GM13977 (cell line): ENCODE data around the gene CAPS.

Experiments
- DNase-seq: peaks from one replicate; pipeline ENCODE4 v3.0.0; 2012; ENCODE audit warnings: low spot score
- in situ Hi-C: fragments of 300-500 bp; cut with MboI; formaldehyde crosslinking; loops from one replicate; pipeline ENCODE4 v1.12.0; 2022; ENCODE audit warnings: low sequenced_read_pairs, low pct_unique_long_range_greater_than_20kb, mixed read lengths, inconsistent platforms; ENCODE audit not compliant: unreplicated experiment
- TF ChIP-seq, protein P1 (sequence below): IDR thresholded peaks from 2 replicates; pipeline ENCODE4 v1.5.1; 2012; ENCODE audit warnings: mild to moderate bottlenecking, control low read depth; ENCODE audit not compliant: insufficient read depth; ENCODE audit errors: extremely low read depth, missing control alignments

CAPS gene

DNA sequence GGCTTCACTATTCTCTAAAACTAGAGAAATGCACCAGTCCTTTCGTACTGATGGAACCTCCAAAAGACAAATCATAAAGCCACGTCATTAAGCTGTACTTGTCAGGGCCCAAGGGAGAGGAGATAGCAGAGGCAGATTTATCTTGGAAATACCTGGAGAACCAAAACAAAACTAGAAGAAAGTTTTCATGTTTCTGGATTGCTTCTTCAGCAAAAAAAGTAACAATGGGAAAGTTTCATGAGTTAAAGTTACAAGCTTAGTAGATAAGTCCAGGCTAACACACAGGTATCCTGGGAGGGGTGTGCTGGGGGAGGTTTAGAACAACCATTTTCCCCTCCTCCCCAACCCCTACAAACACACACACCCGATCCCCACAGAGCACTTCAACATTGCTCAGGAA is 42.3 kb downstream of the CAPS start:
- DNase-seq = no peak
- TF ChIP-seq, protein P1, sequence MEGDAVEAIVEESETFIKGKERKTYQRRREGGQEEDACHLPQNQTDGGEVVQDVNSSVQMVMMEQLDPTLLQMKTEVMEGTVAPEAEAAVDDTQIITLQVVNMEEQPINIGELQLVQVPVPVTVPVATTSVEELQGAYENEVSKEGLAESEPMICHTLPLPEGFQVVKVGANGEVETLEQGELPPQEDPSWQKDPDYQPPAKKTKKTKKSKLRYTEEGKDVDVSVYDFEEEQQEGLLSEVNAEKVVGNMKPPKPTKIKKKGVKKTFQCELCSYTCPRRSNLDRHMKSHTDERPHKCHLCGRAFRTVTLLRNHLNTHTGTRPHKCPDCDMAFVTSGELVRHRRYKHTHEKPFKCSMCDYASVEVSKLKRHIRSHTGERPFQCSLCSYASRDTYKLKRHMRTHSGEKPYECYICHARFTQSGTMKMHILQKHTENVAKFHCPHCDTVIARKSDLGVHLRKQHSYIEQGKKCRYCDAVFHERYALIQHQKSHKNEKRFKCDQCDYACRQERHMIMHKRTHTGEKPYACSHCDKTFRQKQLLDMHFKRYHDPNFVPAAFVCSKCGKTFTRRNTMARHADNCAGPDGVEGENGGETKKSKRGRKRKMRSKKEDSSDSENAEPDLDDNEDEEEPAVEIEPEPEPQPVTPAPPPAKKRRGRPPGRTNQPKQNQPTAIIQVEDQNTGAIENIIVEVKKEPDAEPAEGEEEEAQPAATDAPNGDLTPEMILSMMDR = no peak
- in situ Hi-C loops = no loop called here

DNA sequence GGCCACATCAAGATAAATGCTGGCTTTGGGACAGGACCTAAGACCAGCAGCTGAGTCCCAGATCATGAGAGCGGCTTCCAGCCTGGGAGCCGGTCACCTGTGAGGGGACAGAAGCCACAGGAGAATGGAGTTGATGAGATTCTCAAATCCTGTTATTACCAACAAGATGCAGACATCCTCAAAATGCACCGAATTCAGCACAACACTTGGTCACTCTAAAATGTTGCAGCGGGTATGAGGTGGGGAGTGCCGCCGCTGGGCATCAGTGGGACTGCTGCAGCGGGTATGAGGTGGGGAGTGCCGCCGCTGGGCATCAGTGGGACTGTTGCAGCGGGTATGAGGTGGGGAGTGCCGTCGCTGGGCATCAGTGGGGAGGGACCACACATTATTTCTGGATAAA is 42.7 kb downstream of the CAPS start:
- in situ Hi-C loops = no loop called here
- no peak for DNase-seq
- TF ChIP-seq, protein P1 = no peak

DNA sequence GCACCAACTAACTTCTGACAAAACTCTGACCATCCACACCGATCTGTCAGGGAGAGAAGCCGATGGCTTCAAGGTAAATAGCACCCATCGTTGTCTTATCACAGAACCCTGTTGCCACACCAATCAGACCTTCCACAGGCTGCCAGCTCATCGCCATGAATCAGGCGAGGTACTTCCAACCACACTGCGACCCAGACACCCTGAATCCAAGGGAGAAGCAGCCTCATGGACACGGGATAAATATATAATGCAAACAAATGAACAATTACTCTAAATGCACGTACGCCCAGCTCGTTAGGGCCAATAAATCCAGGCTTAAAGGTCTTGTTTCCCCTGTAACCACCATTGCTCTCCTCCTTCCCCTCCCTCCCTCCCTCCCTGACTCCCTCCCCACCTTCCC is 43.1 kb downstream of the CAPS start:
- no peak for DNase-seq
- TF ChIP-seq, protein P1 = no peak
- in situ Hi-C loops = no loop called here

DNA sequence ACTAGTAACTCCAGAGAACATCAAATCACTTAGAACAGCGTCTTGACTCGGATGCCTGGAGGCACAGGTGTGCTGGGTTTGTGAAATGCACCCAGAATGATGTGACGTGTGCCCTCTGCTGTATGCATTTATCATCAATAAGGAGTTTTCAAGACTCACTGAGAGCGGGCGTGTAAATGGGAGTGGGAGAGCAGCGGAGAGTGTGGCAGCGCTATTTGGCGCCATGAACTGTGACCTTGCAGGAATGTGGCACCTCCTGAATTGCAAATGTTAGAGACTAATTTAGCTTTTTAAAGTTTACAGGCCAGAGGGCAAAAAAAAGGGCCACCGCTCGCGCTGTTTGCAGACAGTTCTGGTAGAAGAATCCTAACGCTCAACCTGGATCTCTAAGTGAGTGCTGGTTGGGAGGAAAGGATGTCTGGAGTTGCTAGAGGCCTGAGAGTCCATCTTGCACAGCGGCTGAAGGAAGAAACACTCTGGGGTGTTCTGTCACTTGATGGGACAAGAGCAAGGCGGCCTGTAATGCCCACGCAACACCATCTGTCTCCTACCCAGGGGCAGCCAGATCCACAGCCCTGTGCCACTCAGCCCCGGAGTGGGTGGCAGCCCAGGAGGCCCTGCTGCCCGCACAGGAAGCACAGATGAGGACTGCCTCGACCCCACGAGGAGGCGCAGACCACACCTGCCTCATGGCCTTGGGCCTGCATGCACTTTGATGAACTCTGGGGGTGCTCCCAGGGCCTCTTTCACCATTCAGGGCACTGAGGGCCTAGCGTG is 44.2 kb downstream of the CAPS start:
- DNase-seq = no peak
- in situ Hi-C loops = no loop called here

DNA sequence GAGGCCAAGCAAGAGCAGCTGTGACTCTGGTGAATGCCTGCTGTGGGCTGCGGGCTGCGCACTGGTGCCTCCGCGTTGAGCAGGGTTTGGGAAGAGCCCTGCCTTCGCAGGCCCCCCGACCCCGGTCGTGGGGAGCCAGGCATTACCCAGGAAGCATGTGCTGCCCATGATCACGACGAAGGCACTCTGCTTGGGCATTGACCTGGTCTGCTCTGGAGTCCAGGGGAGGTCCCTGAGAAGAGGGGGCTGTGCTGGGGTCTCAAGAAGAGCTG is 44.7 kb downstream of the CAPS start:
- DNase-seq = no peak
- TF ChIP-seq, protein P1 = no peak
- in situ Hi-C loops = no loop called here

More for the DNA sequence above, 44.2 kb downstream of the CAPS start:
- TF ChIP-seq, protein P1 = no peak

DNA sequence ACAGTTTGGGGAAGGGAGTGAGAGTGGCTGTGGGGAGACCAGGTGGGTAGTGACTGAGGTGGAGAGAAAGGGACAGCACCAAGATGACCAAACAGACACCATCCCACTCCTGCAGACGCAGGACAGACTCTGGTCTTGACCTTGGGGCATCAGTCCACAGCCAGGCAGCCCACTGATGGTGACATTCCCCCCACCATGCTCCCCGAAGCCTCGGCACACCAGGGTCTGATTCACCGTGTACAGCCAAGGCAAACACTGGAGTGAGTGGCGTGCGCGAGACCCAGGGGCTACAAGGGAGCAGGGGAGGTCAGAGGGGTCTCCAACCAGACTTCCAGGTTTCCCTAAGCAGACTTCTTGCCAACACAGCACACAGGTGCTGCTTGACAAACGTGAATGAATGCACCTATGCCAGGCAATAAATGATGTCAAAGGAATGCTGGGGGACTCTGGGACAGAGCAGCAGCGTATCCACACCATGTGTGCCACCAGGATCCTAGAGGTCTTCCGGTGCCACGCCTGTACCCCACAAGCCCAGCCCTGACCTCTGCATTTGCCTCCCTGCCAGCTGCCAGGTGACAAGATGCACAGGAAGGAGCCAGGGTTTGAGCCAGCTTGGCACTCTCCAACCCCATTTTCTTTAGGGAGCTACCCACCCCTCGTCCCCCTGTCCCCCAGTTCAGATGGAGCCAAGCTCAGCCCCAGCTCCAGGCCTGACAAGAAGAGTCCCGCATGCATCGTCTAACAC is 45.4 kb downstream of the CAPS start:
- in situ Hi-C loops = no loop called here
- DNase-seq = no peak
- TF ChIP-seq, protein P1 = no peak
